ENCODE data around the gene IMMT. TPM values are rescaled to one million over a fixed set of nuclear protein-coding genes. Genes with fewer than 3 reads are reported as not detected.

Gene IMMT
- total RNA-seq, 1 experiment from 2014 or later, result 172 TPM

DNA sequence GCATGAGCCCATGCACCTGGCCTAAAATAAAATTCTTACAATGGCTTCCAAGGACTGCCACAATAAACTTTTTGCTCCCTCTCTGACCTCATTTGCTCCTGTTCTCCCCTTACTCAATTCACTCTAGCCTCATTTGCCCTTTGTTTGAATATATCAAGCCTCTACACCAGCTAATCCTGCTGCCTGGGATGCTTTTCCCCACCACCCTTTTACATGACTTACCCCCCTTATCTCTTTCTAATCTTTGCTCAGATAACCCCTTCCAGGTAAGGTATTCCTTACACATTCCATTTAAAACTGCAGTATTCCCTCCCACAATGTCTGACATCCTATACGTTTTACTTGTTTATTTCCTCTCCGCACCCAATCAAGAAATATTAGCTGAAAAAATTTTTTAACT lies 22.7 kb downstream of the IMMT start:
- intact Hi-C loops (cut with micrococcal nuclease; ENCODE audit: unreplicated experiment), result no loop called here
- H3K36me3 ChIP-seq (ENCODE audit: insufficient read depth, low read length, poor library complexity, severe bottlenecking), result peaks cover 80% of the 10 kb centered on the region
- TF ChIP-seq EZH2 (IDR thresholded peaks at IDR 0.05; ENCODE audit: borderline replicate concordance, low read depth, low read length, poor library complexity, severe bottlenecking) (no peak), CTCF (conservative IDR thresholded peaks at IDR 0.05; ENCODE audit: low read depth, low read length) (no peak)
- H3K4me3 ChIP-seq (ENCODE audit: low read depth, low read length, poor library complexity, severe bottlenecking), result no peak overlapping the region
- H3K27ac ChIP-seq (ENCODE audit: low read depth, low read length, poor library complexity, severe bottlenecking), result no peak overlapping the region
- CTCF ChIA-PET, result no interaction called here
- no TSS peak for BruUV-seq (replicated peaks)
- no peaks in the 10 kb centered on the region for H3K27me3 ChIP-seq (replicated peaks; ENCODE audit: insufficient read depth, low read depth, low read length, poor library complexity)
- no peaks in the 10 kb centered on the region for H3K4me1 ChIP-seq (ENCODE audit: insufficient read depth, low read length, poor library complexity, severe bottlenecking)
- POLR2A ChIA-PET (ENCODE audit: low non-redundant PET), result no interaction called here
- H3K9me3 ChIP-seq (ENCODE audit: low read depth, low read length, poor library complexity, severe bottlenecking), result no peaks in the 10 kb centered on the region
- DNase-seq (ENCODE audit: low spot score), result no peak

- no peak for DNase-seq (ENCODE audit: low spot score)
- intact Hi-C loops (cut with micrococcal nuclease; ENCODE audit: unreplicated experiment), result no loop called here
- ChIA-PET CTCF (no interaction called here), POLR2A (ENCODE audit: low non-redundant PET) (no interaction called here)
- TF ChIP-seq EZH2 (IDR thresholded peaks at IDR 0.05; ENCODE audit: borderline replicate concordance, low read depth, low read length, poor library complexity, severe bottlenecking) (no peak), CTCF (conservative IDR thresholded peaks at IDR 0.05; ENCODE audit: low read depth, low read length) (no peak)
- Histone ChIP-seq H3K4me1 (ENCODE audit: insufficient read depth, low read length, poor library complexity, severe bottlenecking) (no peaks in the 10 kb centered on the region), H3K27ac (ENCODE audit: low read depth, low read length, poor library complexity, severe bottlenecking) (no peak overlapping the region), H3K36me3 (ENCODE audit: insufficient read depth, low read length, poor library complexity, severe bottlenecking) (peaks cover 78% of the 10 kb centered on the region), H3K9me3 (ENCODE audit: low read depth, low read length, poor library complexity, severe bottlenecking) (no peaks in the 10 kb centered on the region), H3K27me3 (replicated peaks; ENCODE audit: insufficient read depth, low read depth, low read length, poor library complexity) (no peaks in the 10 kb centered on the region), H3K4me3 (ENCODE audit: low read depth, low read length, poor library complexity, severe bottlenecking) (no peak overlapping the region)
- no TSS peak for BruUV-seq (replicated peaks)
Observed at GRCh38 chr2:86171295-86171694, 24.0 kb downstream of the IMMT start.

DNA sequence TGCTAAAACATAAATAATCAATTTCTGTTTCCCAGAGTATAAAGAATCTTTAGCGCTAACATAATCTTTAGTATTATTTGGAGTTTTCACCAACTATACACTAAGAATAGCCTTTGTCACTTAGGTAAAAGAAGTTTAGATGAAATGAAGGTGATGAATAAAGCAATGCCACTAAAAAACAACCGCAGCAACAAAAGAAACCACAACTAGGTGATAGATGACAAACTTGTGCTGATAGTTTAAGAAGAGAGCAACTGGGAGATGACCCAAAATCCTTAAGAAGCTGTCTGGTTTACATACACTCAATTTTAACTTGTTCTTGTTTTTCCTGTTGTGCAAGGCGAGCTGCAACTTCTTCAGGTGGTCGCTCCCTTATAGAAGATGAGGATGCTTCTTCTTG lies 24.8 kb downstream of the IMMT start:
- no peaks in the 10 kb centered on the region for H3K4me1 ChIP-seq (ENCODE audit: insufficient read depth, low read length, poor library complexity, severe bottlenecking)
- TF ChIP-seq EZH2 (IDR thresholded peaks at IDR 0.05; ENCODE audit: borderline replicate concordance, low read depth, low read length, poor library complexity, severe bottlenecking) (no peak), CTCF (conservative IDR thresholded peaks at IDR 0.05; ENCODE audit: low read depth, low read length) (no peak)
- POLR2A ChIA-PET (ENCODE audit: low non-redundant PET), result no interaction called here
- intact Hi-C loops (cut with micrococcal nuclease; ENCODE audit: unreplicated experiment), result no loop called here
- CTCF ChIA-PET, result no interaction called here
- no peaks in the 10 kb centered on the region for H3K9me3 ChIP-seq (ENCODE audit: low read depth, low read length, poor library complexity, severe bottlenecking)
- H3K4me3 ChIP-seq (ENCODE audit: low read depth, low read length, poor library complexity, severe bottlenecking), result no peak overlapping the region
- no TSS peak for BruUV-seq (replicated peaks)
- no peak overlapping the region for H3K27ac ChIP-seq (ENCODE audit: low read depth, low read length, poor library complexity, severe bottlenecking)
- H3K36me3 ChIP-seq (ENCODE audit: insufficient read depth, low read length, poor library complexity, severe bottlenecking), result peaks cover 78% of the 10 kb centered on the region
- no peaks in the 10 kb centered on the region for H3K27me3 ChIP-seq (replicated peaks; ENCODE audit: insufficient read depth, low read depth, low read length, poor library complexity)
- no peak for DNase-seq (ENCODE audit: low spot score)

All from A673 (cell line).